ENCODE measurements around the gene TRIP13. TPM values are rescaled to one million over a fixed set of nuclear protein-coding genes. Genes with fewer than 3 reads are reported as not detected.

The TRIP13 gene
- total and polyA plus RNA-seq, 2 of the 13 experiments (the other 11 are each of a cell fraction or from before 2014, with no cell fraction given), result 13.5 to 33.0 TPM

GRCh38 chr5:946720-947625 lies 54.3 kb downstream of the TRIP13 start:
- in situ Hi-C loops (cut with HindIII; ENCODE audit: extremely low pct_ligation_motif_present, low pct_unique_long_range_greater_than_20kb) (no loop called here), intact Hi-C loops (cut with micrococcal nuclease; ENCODE audit: unreplicated experiment) (loop anchor here (10.0 kb wide), 1 partner anchor 732 kb away; the partner anchor contains the start of genes CCDC127 and SDHA)
- DNase-seq (ENCODE audit: low spot score), result no peak
- Histone ChIP-seq H2AFZ (ENCODE audit: low read length) (no peak overlapping the region), H4K20me1 (ENCODE audit: insufficient read depth, low read length) (no peaks in the 10 kb centered on the region; the same call in 1 of the 2 replicates), H3K36me3 (replicated peaks in 1 of 2; ENCODE audit: control insufficient read depth in 1 of 2, insufficient read depth in 2 of 2, low read length in 2 of 2) (no peaks in the 10 kb centered on the region), H3K4me3 (replicated peaks in 1 of 3; ENCODE audit: insufficient read depth in 1 of 3, low read depth in 2 of 3, low read length in 3 of 3) (no peak overlapping the region), H3K9me3 (ENCODE audit: low read length) (no peaks in the 10 kb centered on the region), H3K27me3 (ENCODE audit: control insufficient read depth in 1 of 2, insufficient read depth in 2 of 2, low read length in 2 of 2) (peaks cover 20 to 69% of the 10 kb centered on the region in 2 experiments), H3K79me2 (ENCODE audit: insufficient read depth, low read length) (no peaks in the 10 kb centered on the region), H3K4me1 (ENCODE audit: insufficient read depth, low read length) (no peaks in the 10 kb centered on the region), H3K4me2 (ENCODE audit: low read depth, low read length) (no peak overlapping the region), H3K27ac (ENCODE audit: extremely low read length, insufficient read depth, low read length) (no peak overlapping the region), H3K9ac (ENCODE audit: insufficient read depth, low read depth, low read length) (no peak overlapping the region)
- no peak for FAIRE-seq
- no peak; the same call in 1 of the 3 replicates for ATAC-seq
- BruUV-seq (replicated peaks), result no TSS peak
- TF ChIP-seq ZNF687 (CRISPR knock-in tag; IDR thresholded peaks at IDR 0.05) (peak; percentile 26; the same call in 1 of the 2 replicates), RFXANK (CRISPR knock-in tag; IDR thresholded peaks at IDR 0.05) (no peak), ZNF768 (CRISPR knock-in tag; IDR thresholded peaks at IDR 0.05) (peak; percentile 62; the same call in 1 of the 2 replicates)
- 14% methylated on average over 21 of the region's 30 CpGs for WGBS (ENCODE audit: low lambda C conversion rate)
- CTCF ChIA-PET (ENCODE audit: low intra/inter-chr PET ratio, low total read pairs), result no interaction called here
- POLR2A ChIA-PET, result no interaction called here

Data from HepG2 (cell line).